D721Med (cell line): ENCODE results near the gene TAAR8.
"Not testable (repeated sequence)": the region's sequence is repeated elsewhere in the genome, so short reads cannot be mapped to it uniquely, and the experiment has no call there.

Experiments
- DNase-seq: peaks from one replicate; pipeline ENCODE4 v3.0.0; 2011; ENCODE audit warnings: low spot score; ENCODE audit not compliant: insufficient read length
- FAIRE-seq: peaks from 2 replicates; lab custom pipeline; 2011; peaks lifted over from hg19 to GRCh38; lab: Jason Lieb, UNC
- CTCF ChIP-seq: IDR thresholded peaks from 2 replicates; pipeline ENCODE4 v1.5.1; 2012; ENCODE audit warnings: mild to moderate bottlenecking, control low read depth; ENCODE audit not compliant: insufficient read depth; ENCODE audit errors: missing control alignments

The TAAR8 gene

GRCh38 chr6:132544826-132545225 lies 7.6 kb upstream of the TAAR8 start:
- DNase-seq: no peak
- FAIRE-seq: no peak
- no peak for TF ChIP-seq CTCF

GRCh38 chr6:132548746-132549463 lies 3.6 kb upstream of the TAAR8 start:
- no peak for FAIRE-seq
- no peak for DNase-seq
- no peak for TF ChIP-seq CTCF

- FAIRE-seq (no peak), DNase-seq (no peak)
- no peak for TF ChIP-seq CTCF
Measured at GRCh38 chr6:132551214-132551613, 1.3 kb upstream of the TAAR8 start.

- DNase-seq, FAIRE-seq: not testable (repeated sequence)
Measured at GRCh38 chr6:132560087-132560486, 7.6 kb downstream of the TAAR8 start.

- DNase-seq (no peak), FAIRE-seq (no peak)
- TF ChIP-seq CTCF: no peak
Measured at GRCh38 chr6:132566404-132566803, 13.9 kb downstream of the TAAR8 start.

- no peak for TF ChIP-seq CTCF
- FAIRE-seq (no peak), DNase-seq (no peak)
Measured at GRCh38 chr6:132567566-132567965, 15.1 kb downstream of the TAAR8 start.

GRCh38 chr6:132568611-132569010 lies 16.1 kb downstream of the TAAR8 start:
- no peak for TF ChIP-seq CTCF
- DNase-seq (no peak), FAIRE-seq (no peak)

- TF ChIP-seq CTCF: no peak
- FAIRE-seq: no peak
Measured at GRCh38 chr6:132569170-132569569, 16.7 kb downstream of the TAAR8 start.

More at GRCh38 chr6:132569170-132569569, 16.7 kb downstream of the TAAR8 start:
- DNase-seq: no peak
